Activated CD8-positive, alpha-beta T cell treated with anti-CD3 and anti-CD28 coated beads for 36 hours (primary cell): ENCODE measurements around the gene ARSB. TPM values are rescaled to one million over a fixed set of nuclear protein-coding genes. Genes with fewer than 3 reads are reported as not detected.

Source experiments
- ATAC-seq: fragments of 200-7000 bp; cut with Tn5 transposase; one replicate; pipeline ENCODE4 v1.10.0; 2021; ENCODE audit warnings: mild to moderate bottlenecking, moderate library complexity
- CTCF ChIA-PET: fragments of 350-600 bp; sonication (Branson Sonifier 250); formaldehyde crosslinking; loops from one replicate; lab custom pipeline; 2021; ENCODE audit warnings: antibody characterized with exemption; lab: Charles Lee
- POLR2A ChIA-PET: fragments of 350-600 bp; sonication (Branson Sonifier 250); formaldehyde crosslinking; loops from one replicate; lab custom pipeline; 2021; ENCODE audit warnings: antibody characterized with exemption; lab: Charles Lee
- DNase-seq: peaks from one replicate; pipeline ENCODE4 v3.0.0-alpha.2; 2020
- H3K27ac Mint-ChIP-seq: one replicate; pipeline ENCODE4 v1.8.0; 2021; ENCODE audit warnings: mild to moderate bottlenecking, mixed read lengths
- H3K27me3 Mint-ChIP-seq: one replicate; pipeline ENCODE4 v1.8.0; 2021; ENCODE audit warnings: mixed read lengths
- H3K36me3 Mint-ChIP-seq: one replicate; pipeline ENCODE4 v1.8.0; 2021; ENCODE audit warnings: low read depth, mixed read lengths
- H3K4me1 Mint-ChIP-seq: one replicate; pipeline ENCODE4 v1.8.0; 2021; ENCODE audit warnings: low read depth, mixed read lengths
- H3K4me3 Mint-ChIP-seq: one replicate; pipeline ENCODE4 v1.8.0; 2021; ENCODE audit warnings: mild to moderate bottlenecking, moderate library complexity, mixed read lengths
- H3K9me3 Mint-ChIP-seq: one replicate; pipeline ENCODE4 v1.8.0; 2021; ENCODE audit warnings: mixed read lengths
- CTCF ChIP-seq: fragments of 200-600 bp; IDR thresholded peaks from one replicate; pipeline ENCODE4 v1.8.0; 2022; ENCODE audit warnings: antibody characterized with exemption, mild to moderate bottlenecking
- intact Hi-C: fragments of 100-400 bp; cut with micrococcal nuclease; formaldehyde crosslinking; loops from one replicate; pipeline ENCODE4 v1.10.0; 2022
- total RNA-seq, 2 experiments: library from RNA; stranded (reverse); gene quantifications; one replicate each; pipeline ENCODE4 v1.2.3, GENCODE V29; 2021

ARSB gene
- total RNA-seq, 2 experiments from 2014 or later = 8.8 to 9.1 TPM

- CTCF ChIA-PET = no interaction called here
- POLR2A ChIA-PET = no interaction called here
Observed at GRCh38 chr5:78827725-78828124, 157.4 kb downstream of the ARSB start.

GRCh38 chr5:78824831-78825281, 160.3 kb downstream of the ARSB start:
- no peak for ATAC-seq
- Mint-ChIP-seq H3K27me3 (no peaks in the 10 kb centered on the region), H3K9me3 (no peaks in the 10 kb centered on the region), H3K36me3 (peaks cover 2% of the 10 kb centered on the region), H3K27ac (no peak overlapping the region), H3K4me1 (no peaks in the 10 kb centered on the region), H3K4me3 (no peak overlapping the region)
- intact Hi-C loops = no loop called here
- no peak for DNase-seq
- CTCF ChIA-PET = interaction anchor here (1.3 kb wide), 1 partner anchor 200 kb away, joined by 3 read pairs; no protein-coding TSS in a partner anchor
- TF ChIP-seq CTCF = no peak
- POLR2A ChIA-PET = no interaction called here

More at GRCh38 chr5:78827725-78828124, 157.4 kb downstream of the ARSB start:
- H3K4me1 Mint-ChIP-seq = no peaks in the 10 kb centered on the region
- H3K9me3 Mint-ChIP-seq = no peaks in the 10 kb centered on the region
- TF ChIP-seq CTCF = no peak
- intact Hi-C loops = no loop called here
- H3K27ac Mint-ChIP-seq = no peak overlapping the region
- no peaks in the 10 kb centered on the region for H3K27me3 Mint-ChIP-seq
- H3K36me3 Mint-ChIP-seq = peaks cover 4% of the 10 kb centered on the region
- no peak overlapping the region for H3K4me3 Mint-ChIP-seq
- DNase-seq = no peak
- no peak for ATAC-seq

GRCh38 chr5:78823196-78823595, 161.9 kb downstream of the ARSB start:
- POLR2A ChIA-PET = no interaction called here
- Mint-ChIP-seq H3K36me3 (peaks cover 5% of the 10 kb centered on the region), H3K4me1 (no peaks in the 10 kb centered on the region), H3K9me3 (no peaks in the 10 kb centered on the region), H3K27me3 (no peaks in the 10 kb centered on the region), H3K27ac (no peak overlapping the region), H3K4me3 (no peak overlapping the region)
- DNase-seq (no peak), ATAC-seq (no peak)
- CTCF ChIA-PET = no interaction called here
- intact Hi-C loops = no loop called here
- TF ChIP-seq CTCF = no peak

- TF ChIP-seq CTCF = no peak
- Mint-ChIP-seq H3K4me3 (no peak overlapping the region), H3K9me3 (no peaks in the 10 kb centered on the region), H3K27ac (no peak overlapping the region), H3K27me3 (no peaks in the 10 kb centered on the region), H3K4me1 (no peaks in the 10 kb centered on the region), H3K36me3 (peaks cover 5% of the 10 kb centered on the region)
- no peak for DNase-seq
- intact Hi-C loops = no loop called here
- POLR2A ChIA-PET = interaction anchor here (0.5 kb wide), 1 partner anchor 38 kb away, joined by 3 read pairs; no protein-coding TSS in a partner anchor
- ATAC-seq = no peak
- CTCF ChIA-PET = no interaction called here
Observed at GRCh38 chr5:78821536-78822021, 163.5 kb downstream of the ARSB start.

- H3K4me1 Mint-ChIP-seq = no peaks in the 10 kb centered on the region
- DNase-seq = no peak
- no peak for TF ChIP-seq CTCF
- CTCF ChIA-PET = no interaction called here
- H3K4me3 Mint-ChIP-seq = no peak overlapping the region
- peaks cover 5% of the 10 kb centered on the region for H3K36me3 Mint-ChIP-seq
- no peaks in the 10 kb centered on the region for H3K9me3 Mint-ChIP-seq
- no peak for ATAC-seq
- POLR2A ChIA-PET = no interaction called here
- intact Hi-C loops = no loop called here
- H3K27me3 Mint-ChIP-seq = no peaks in the 10 kb centered on the region
- no peak overlapping the region for H3K27ac Mint-ChIP-seq
Observed at GRCh38 chr5:78819707-78820106, 165.4 kb downstream of the ARSB start.
